SK-N-SH (cell line): ENCODE results near the gene PROSER2. TPM values are rescaled to one million over a fixed set of nuclear protein-coding genes. Genes with fewer than 3 reads are reported as not detected.

Experiments used
- CTCF ChIA-PET: fragments of 300-600, 350-600 bp; formaldehyde crosslinking; extraction: SDS; loops from one replicate; lab custom pipeline; 2021; lab: Yijun Ruan, JAX
- POLR2A ChIA-PET: fragments of 350-600 bp; sonication (Branson Sonifier 250); formaldehyde crosslinking; extraction: SDS; loops from one replicate; lab custom pipeline; 2020; ENCODE audit warnings: antibody characterized with exemption, inconsistent platforms; lab: Yijun Ruan, JAX
- DNase-seq: peaks from one replicate; pipeline ENCODE4 v3.0.0; 2012
- H2AFZ ChIP-seq: fragments of 200-600 bp; sonication (generic); 2 replicates; pipeline ENCODE4 v1.8.1; 2016; ENCODE audit warnings: antibody characterized with exemption, mild to moderate bottlenecking, low read depth
- H3F3A ChIP-seq: fragments of 200-600 bp; sonication (generic); replicated peaks from 2 replicates; pipeline ENCODE3; 2016; ENCODE audit warnings: antibody characterized with exemption, mild to moderate bottlenecking; ENCODE audit not compliant: insufficient read depth
- H3K27ac ChIP-seq, 2 experiments: fragments of 200-500 bp in 1 of 2; fragments of 200-600 bp in 1 of 2; sonication (Bioruptor generic) in 1 of 2; sonication (generic), shearing (Covaris generic) in 1 of 2; 2 replicates each; pipeline versions ENCODE4 v1.5.1 to v1.6.1; 2014 to 2016; ENCODE audit warnings: low read depth in 2 of 2, inconsistent platforms in 1 of 2, low read length in 1 of 2, mild to moderate bottlenecking in 1 of 2, mixed read lengths in 1 of 2
- H3K27me3 ChIP-seq: fragments of 200-600 bp; sonication (generic), shearing (Covaris generic); 2 replicates; pipeline ENCODE4 v1.6.1; 2016; ENCODE audit warnings: mixed run types; ENCODE audit not compliant: insufficient read depth
- H3K36me3 ChIP-seq, 2 experiments: fragments of 200-500 bp in 1 of 2; fragments of 200-600 bp in 1 of 2; sonication (Bioruptor generic) in 1 of 2; sonication (generic) in 1 of 2; replicated peaks in 1 of 2; 2 replicates each; pipeline versions ENCODE3 to v1.5.1; 2014 to 2016; ENCODE audit warnings: low read length in 1 of 2, mild to moderate bottlenecking in 1 of 2; ENCODE audit not compliant: insufficient read depth in 2 of 2, control insufficient read depth in 1 of 2
- H3K4me1 ChIP-seq, 2 experiments: fragments of 200-500 bp in 1 of 2; fragments of 200-600 bp in 1 of 2; sonication (Bioruptor generic) in 1 of 2; sonication (generic), shearing (Covaris generic) in 1 of 2; 2 replicates each; pipeline versions ENCODE4 v1.5.1 to v1.6.1; 2014 to 2016; ENCODE audit warnings: low read depth in 1 of 2, low read length in 1 of 2, mixed run types in 1 of 2; ENCODE audit not compliant: insufficient read depth in 2 of 2, control insufficient read depth in 1 of 2
- H3K4me2 ChIP-seq: fragments of 200-600 bp; sonication (generic), shearing (Covaris generic); 2 replicates; pipeline ENCODE4 v1.6.1; 2017; ENCODE audit warnings: mixed run types
- H3K4me3 ChIP-seq, 2 experiments: fragments of 200-500 bp in 1 of 2; fragments of 200-600 bp in 1 of 2; sonication (Bioruptor generic) in 1 of 2; sonication (generic), shearing (Covaris generic) in 1 of 2; 2 replicates each; pipeline versions ENCODE4 v1.5.1 to v1.8.1; 2014 to 2016; ENCODE audit warnings: low read depth in 2 of 2, inconsistent platforms in 1 of 2, low read length in 1 of 2, mild to moderate bottlenecking in 1 of 2, mixed read lengths in 1 of 2, moderate library complexity in 1 of 2
- H3K79me2 ChIP-seq: fragments of 200-600 bp; sonication (generic); 2 replicates; pipeline ENCODE4 v1.8.1; 2017; ENCODE audit warnings: mild to moderate bottlenecking; ENCODE audit not compliant: insufficient read depth
- H3K9ac ChIP-seq: fragments of 200-600 bp; sonication (generic); 2 replicates; pipeline ENCODE4 v1.6.1; 2017; ENCODE audit warnings: mixed run types
- H3K9me2 ChIP-seq: fragments of 200-600 bp; sonication (generic); 2 replicates; pipeline ENCODE4 v1.6.1; 2017; ENCODE audit warnings: mixed run types
- H3K9me3 ChIP-seq: fragments of 200-600 bp; sonication (generic); 2 replicates; pipeline ENCODE4 v1.6.1; 2017; ENCODE audit warnings: mixed run types, mild to moderate bottlenecking, moderate library complexity
- H4K20me1 ChIP-seq: fragments of 200-600 bp; sonication (generic); 2 replicates; pipeline ENCODE4 v1.6.1; 2017; ENCODE audit warnings: mild to moderate bottlenecking, mixed run types; ENCODE audit not compliant: insufficient read depth
- EZH2phosphoT487 ChIP-seq: fragments of 200-600 bp; sonication (generic); IDR thresholded peaks from 2 replicates; pipeline ENCODE4 v1.6.1; 2017; ENCODE audit warnings: low read depth, mixed run types, mild to moderate bottlenecking, antibody characterized with exemption, moderate library complexity, borderline replicate concordance
- FOXM1 ChIP-seq: IDR thresholded peaks from 2 replicates; pipeline ENCODE4 v1.4.0; 2012; ENCODE audit warnings: low read depth, mild to moderate bottlenecking
- GABPA ChIP-seq: IDR thresholded peaks from 2 replicates; pipeline ENCODE4 v1.4.0; 2012; ENCODE audit warnings: low read depth, mild to moderate bottlenecking
- MAX ChIP-seq: IDR thresholded peaks from 2 replicates; pipeline ENCODE4 v1.4.0; 2012; ENCODE audit warnings: low read depth
- MXI1 ChIP-seq: IDR thresholded peaks from 2 replicates; pipeline ENCODE4 v1.6.1; 2012; ENCODE audit warnings: mild to moderate bottlenecking, low read depth, low read length, improper control_type of control experiment
- NFIC ChIP-seq: IDR thresholded peaks from 2 replicates; pipeline ENCODE4 v1.4.0; 2012; ENCODE audit warnings: borderline replicate concordance
- RAD21 ChIP-seq: IDR thresholded peaks from 2 replicates; pipeline ENCODE4 v1.6.1; 2012; ENCODE audit warnings: mild to moderate bottlenecking, low read length
- RCOR1 ChIP-seq: fragments of 150-350 bp; IDR thresholded peaks from 2 replicates; pipeline ENCODE4 v1.6.1; 2017; ENCODE audit warnings: antibody characterized with exemption, low read length
- REST ChIP-seq: IDR thresholded peaks from 2 replicates; pipeline ENCODE4 v1.6.1; 2012; ENCODE audit warnings: mild to moderate bottlenecking, low read depth, low read length, moderate library complexity
- RFX5 ChIP-seq: IDR thresholded peaks from 2 replicates; pipeline ENCODE4 v1.6.1; 2012; ENCODE audit warnings: mild to moderate bottlenecking, improper control_type of control experiment, low read length
- RXRA ChIP-seq: IDR thresholded peaks from 2 replicates; pipeline ENCODE4 v1.4.0; 2012; ENCODE audit warnings: low read depth, mild to moderate bottlenecking, borderline replicate concordance
- SIN3A ChIP-seq: IDR thresholded peaks from 2 replicates; pipeline ENCODE4 v1.6.1; 2012; ENCODE audit warnings: low read depth, mild to moderate bottlenecking, low read length, moderate library complexity, borderline replicate concordance
- SMC3 ChIP-seq: IDR thresholded peaks from 2 replicates; pipeline ENCODE4 v1.6.1; 2012; ENCODE audit warnings: low read depth, low read length, improper control_type of control experiment
- TCF12 ChIP-seq: IDR thresholded peaks from 2 replicates; pipeline ENCODE4 v1.4.0; 2012
- TEAD4 ChIP-seq: IDR thresholded peaks from 2 replicates; pipeline ENCODE4 v1.4.0; 2012; ENCODE audit warnings: mild to moderate bottlenecking, borderline replicate concordance; ENCODE audit not compliant: insufficient read depth
- YY1 ChIP-seq: IDR thresholded peaks from 2 replicates; pipeline ENCODE4 v1.4.0; 2012; ENCODE audit warnings: low read depth, mild to moderate bottlenecking
- ZBTB33 ChIP-seq: IDR thresholded peaks from 2 replicates; pipeline ENCODE4 v1.4.0; 2012; ENCODE audit warnings: low read depth, borderline replicate concordance
- WGBS: methylation state at CpG from one replicate; pipeline ENCODE4 v1.1.6; 2017; ENCODE audit warnings: low lambda C conversion rate; 5-methylcytosine and 5-hydroxymethylcytosine counted together
- polyA plus RNA-seq, 3 experiments: library from polyadenylated mRNA; depleted of rRNA; stranded (reverse); fragments of >200 nt; gene quantifications; 2 replicates each; pipeline ENCODE4 v1.2.3, GENCODE V29; 2012

PROSER2 gene
- polyA plus RNA-seq, 1 of the 3 experiments (the other 2 are of a cell fraction), result 0.95 TPM

GRCh38 chr10:11810973-11811372, 12.2 kb upstream of the PROSER2 start:
- H2AFZ ChIP-seq, result no peak overlapping the region
- H3K9me3 ChIP-seq, result no peaks in the 10 kb centered on the region
- no peaks in the 10 kb centered on the region for H3K9me2 ChIP-seq
- H3K27me3 ChIP-seq, result no peaks in the 10 kb centered on the region
- H3F3A ChIP-seq, result no peaks in the 10 kb centered on the region
- ChIA-PET CTCF (interaction anchor here (1.8 to 3.6 kb wide), 2 partner anchors 9 to 28 kb away, joined by 7 to 18 read pairs; no protein-coding TSS in a partner anchor), POLR2A (no interaction called here)
- TF ChIP-seq SIN3A, result no peak
- TF ChIP-seq GABPA, result no peak
- TF ChIP-seq TCF12, result no peak
- no peak for TF ChIP-seq YY1
- no peak for TF ChIP-seq SMC3
- TF ChIP-seq RAD21, result no peak
- no peak for TF ChIP-seq MAX
- no peak for TF ChIP-seq EZH2phosphoT487
- no peak for TF ChIP-seq MXI1
- no peak for TF ChIP-seq RXRA
- no peak for TF ChIP-seq RCOR1
- no peak for TF ChIP-seq REST
- TF ChIP-seq RFX5, result no peak
- TF ChIP-seq NFIC, result no peak
- no peak for TF ChIP-seq ZBTB33
- TF ChIP-seq FOXM1, result no peak
- TF ChIP-seq TEAD4, result no peak
- H4K20me1 ChIP-seq, result no peaks in the 10 kb centered on the region
- peaks cover 0 to 11% of the 10 kb centered on the region in 2 experiments; a peak in 1 of 4 replicates for H3K4me1 ChIP-seq
- no peaks in the 10 kb centered on the region for H3K79me2 ChIP-seq
- no peak overlapping the region for H3K27ac ChIP-seq
- no peak overlapping the region for H3K4me2 ChIP-seq
- no peak overlapping the region for H3K4me3 ChIP-seq
- no peak overlapping the region for H3K9ac ChIP-seq
- no peaks in the 10 kb centered on the region for H3K36me3 ChIP-seq
- WGBS, result 71% methylated on average over 6 of the region's 6 CpGs
- DNase-seq, result no peak
